ENCODE data around the gene EPHB1.
"Not testable (repeated sequence)": the region's sequence is repeated elsewhere in the genome, so short reads cannot be mapped to it uniquely, and the experiment has no call there.

GRCh38 chr3:135005616-135006015 lies 210.6 kb downstream of the EPHB1 start:
- TF ChIP-seq CTCF (CRISPR knock-in tag; IDR thresholded peaks at IDR 0.05); SOX6 (IDR thresholded peaks at IDR 0.05); SOX6 (CRISPR knock-in tag; IDR thresholded peaks at IDR 0.05); ATF7 (IDR thresholded peaks at IDR 0.05); ATF7 (CRISPR knock-in tag; IDR thresholded peaks at IDR 0.05); GABPA (IDR thresholded peaks at IDR 0.05; ENCODE audit: low read depth, low read length); GABPA (CRISPR knock-in tag; IDR thresholded peaks at IDR 0.05; ENCODE audit: low read depth); ATF2 (CRISPR knock-in tag; IDR thresholded peaks at IDR 0.05); PHF21A (CRISPR knock-in tag; IDR thresholded peaks at IDR 0.05); GTF2F1 (IDR thresholded peaks at IDR 0.05; ENCODE audit: low read length); TBP (CRISPR knock-in tag; IDR thresholded peaks at IDR 0.05): not testable (repeated sequence)
